Ishikawa (cell line): ENCODE results near the gene FLOT2.

Experiments used
- EP300 ChIP-seq: IDR thresholded peaks from 2 replicates; pipeline ENCODE4 v1.6.1; 2012; ENCODE audit warnings: borderline replicate concordance
- FOXM1 ChIP-seq: IDR thresholded peaks from 2 replicates; pipeline ENCODE4 v1.6.1; 2012; ENCODE audit warnings: low read depth, borderline replicate concordance
- RAD21 ChIP-seq: IDR thresholded peaks from 2 replicates; pipeline ENCODE4 v1.6.1; 2012; ENCODE audit warnings: low read depth
- TAF1 ChIP-seq: IDR thresholded peaks from 2 replicates; pipeline ENCODE4 v1.6.1; 2012; ENCODE audit warnings: low read depth, mild to moderate bottlenecking
- TCF12 ChIP-seq: IDR thresholded peaks from 2 replicates; pipeline ENCODE4 v1.6.1; 2012; ENCODE audit warnings: low read depth
- USF1 ChIP-seq: IDR thresholded peaks from 2 replicates; pipeline ENCODE4 v1.6.1; 2012
- YY1 ChIP-seq: IDR thresholded peaks from 2 replicates; pipeline ENCODE4 v1.6.1; 2012; ENCODE audit warnings: low read depth
- ZBTB7A ChIP-seq: IDR thresholded peaks from 2 replicates; pipeline ENCODE4 v1.6.1; 2012; ENCODE audit warnings: low read depth
- TF ChIP-seq, protein P1 (sequence below): IDR thresholded peaks from 2 replicates; pipeline ENCODE4 v1.6.1; 2012

GRCh38 chr17:28864991-28865849 is 32.3 kb downstream of the FLOT2 start:
- TF ChIP-seq, protein P1, sequence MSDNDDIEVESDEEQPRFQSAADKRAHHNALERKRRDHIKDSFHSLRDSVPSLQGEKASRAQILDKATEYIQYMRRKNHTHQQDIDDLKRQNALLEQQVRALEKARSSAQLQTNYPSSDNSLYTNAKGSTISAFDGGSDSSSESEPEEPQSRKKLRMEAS: no peak
- TF ChIP-seq ZBTB7A: no peak
- TF ChIP-seq RAD21: no peak
- no peak for TF ChIP-seq YY1
- TF ChIP-seq TAF1: no peak
- no peak for TF ChIP-seq EP300
- TF ChIP-seq USF1: no peak
- no peak for TF ChIP-seq TCF12
- TF ChIP-seq FOXM1: no peak
